IPS-NIHi7 (cell line): Measurements from ENCODE around the gene SP110.
"Not testable (repeated sequence)": the region's sequence is repeated elsewhere in the genome, so short reads cannot be mapped to it uniquely, and the experiment has no call there.

Source experiments
- DNase-seq: peaks from one replicate; pipeline ENCODE4 v3.0.0; 2012; ENCODE audit warnings: mixed read lengths; ENCODE audit errors: extremely low spot score

SP110 gene

GRCh38 chr2:230224458-230224857 lies 4.7 kb upstream of the SP110 start:
- no peak for DNase-seq

GRCh38 chr2:230222829-230223228 lies 3.0 kb upstream of the SP110 start:
- DNase-seq: not testable (repeated sequence)

GRCh38 chr2:230221493-230221892 lies 1.7 kb upstream of the SP110 start:
- no peak for DNase-seq

- DNase-seq: no peak
Measured at GRCh38 chr2:230220347-230220969, 674 bp upstream of the SP110 start.

GRCh38 chr2:230218421-230218820 lies 1.4 kb downstream of the SP110 start:
- DNase-seq: no peak

GRCh38 chr2:230217424-230217823 lies 2.4 kb downstream of the SP110 start:
- no peak for DNase-seq

- DNase-seq: no peak
Measured at GRCh38 chr2:230216489-230216888, 3.3 kb downstream of the SP110 start.

- DNase-seq: no peak
Measured at GRCh38 chr2:230209422-230210051, 10.2 kb downstream of the SP110 start.

GRCh38 chr2:230208576-230208975 lies 11.2 kb downstream of the SP110 start:
- DNase-seq: no peak

GRCh38 chr2:230205721-230206120 lies 14.1 kb downstream of the SP110 start:
- DNase-seq: no peak

GRCh38 chr2:230205034-230205433 lies 14.8 kb downstream of the SP110 start:
- DNase-seq: no peak

- no peak for DNase-seq
Measured at GRCh38 chr2:230203110-230203676, 16.6 kb downstream of the SP110 start.

- DNase-seq: no peak
Measured at GRCh38 chr2:230202430-230203109, 17.2 kb downstream of the SP110 start.

- no peak for DNase-seq
Measured at GRCh38 chr2:230184727-230185578, 34.8 kb downstream of the SP110 start.

GRCh38 chr2:230181195-230181594 lies 38.6 kb downstream of the SP110 start:
- DNase-seq: no peak

GRCh38 chr2:230179907-230180306 lies 39.9 kb downstream of the SP110 start:
- no peak for DNase-seq

GRCh38 chr2:230178546-230179485 lies 41.0 kb downstream of the SP110 start:
- DNase-seq: no peak

GRCh38 chr2:230176996-230177395 lies 42.8 kb downstream of the SP110 start:
- no peak for DNase-seq

GRCh38 chr2:230174466-230174865 lies 45.3 kb downstream of the SP110 start:
- no peak for DNase-seq

GRCh38 chr2:230172852-230173251 lies 46.9 kb downstream of the SP110 start:
- no peak for DNase-seq

- DNase-seq: no peak
Measured at GRCh38 chr2:230172156-230172555, 47.6 kb downstream of the SP110 start.
